ENCODE data around the gene LEMD1. TPM values are rescaled to one million over a fixed set of nuclear protein-coding genes. Genes with fewer than 3 reads are reported as not detected.

The LEMD1 gene
- total RNA-seq, 1 experiment from 2014 or later, result 26.3 TPM

DNA sequence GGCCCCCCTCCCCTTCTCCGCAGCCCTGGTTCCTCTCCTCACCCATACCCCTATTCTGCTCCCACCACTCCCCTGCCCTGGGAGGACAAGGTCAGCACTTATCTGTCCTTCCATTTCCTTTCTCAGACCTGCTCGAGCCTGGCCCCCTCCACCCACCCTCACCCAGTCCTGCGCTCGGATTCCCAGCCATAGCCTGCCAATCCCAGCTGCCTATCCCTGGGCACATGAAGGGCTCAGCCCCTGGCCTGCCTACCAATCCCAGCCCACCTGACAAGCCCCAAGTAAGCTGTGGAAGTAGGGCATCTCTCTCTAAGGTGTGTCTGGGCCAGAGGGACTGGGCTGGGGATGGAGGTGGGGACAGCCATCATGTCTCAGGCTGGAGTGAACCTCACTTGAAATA is 28.6 kb upstream of the LEMD1 start:
- ATAC-seq (peak; percentile 1), DNase-seq (ENCODE audit: low spot score) (peak; percentile 46)
- peaks cover 13% of the 10 kb centered on the region for H3K27me3 Mint-ChIP-seq (ENCODE audit: low read depth)
- peak overlapping the region; percentile 74 for H3K4me3 Mint-ChIP-seq
- no peaks in the 10 kb centered on the region for H3K9me3 Mint-ChIP-seq
- H3K4me1 Mint-ChIP-seq, result peaks cover 92% of the 10 kb centered on the region
- POLR2A ChIA-PET, result interaction anchor here (1.1 to 4.0 kb wide), 2 partner anchors 9 to 14 kb away, joined by 3 to 15 read pairs; no protein-coding TSS in a partner anchor
- CTCF ChIA-PET, result interaction anchor here (0.6 to 12.4 kb wide), 11 partner anchors 9 to 125 kb away, joined by 3 to 205 read pairs (median 7); no protein-coding TSS in a partner anchor
- H3K36me3 Mint-ChIP-seq, result no peaks in the 10 kb centered on the region
- no peak for TF ChIP-seq ZNF219 (CRISPR knock-in tag; IDR thresholded peaks at IDR 0.05; ENCODE audit: borderline replicate concordance)
- TF ChIP-seq, protein P1, sequence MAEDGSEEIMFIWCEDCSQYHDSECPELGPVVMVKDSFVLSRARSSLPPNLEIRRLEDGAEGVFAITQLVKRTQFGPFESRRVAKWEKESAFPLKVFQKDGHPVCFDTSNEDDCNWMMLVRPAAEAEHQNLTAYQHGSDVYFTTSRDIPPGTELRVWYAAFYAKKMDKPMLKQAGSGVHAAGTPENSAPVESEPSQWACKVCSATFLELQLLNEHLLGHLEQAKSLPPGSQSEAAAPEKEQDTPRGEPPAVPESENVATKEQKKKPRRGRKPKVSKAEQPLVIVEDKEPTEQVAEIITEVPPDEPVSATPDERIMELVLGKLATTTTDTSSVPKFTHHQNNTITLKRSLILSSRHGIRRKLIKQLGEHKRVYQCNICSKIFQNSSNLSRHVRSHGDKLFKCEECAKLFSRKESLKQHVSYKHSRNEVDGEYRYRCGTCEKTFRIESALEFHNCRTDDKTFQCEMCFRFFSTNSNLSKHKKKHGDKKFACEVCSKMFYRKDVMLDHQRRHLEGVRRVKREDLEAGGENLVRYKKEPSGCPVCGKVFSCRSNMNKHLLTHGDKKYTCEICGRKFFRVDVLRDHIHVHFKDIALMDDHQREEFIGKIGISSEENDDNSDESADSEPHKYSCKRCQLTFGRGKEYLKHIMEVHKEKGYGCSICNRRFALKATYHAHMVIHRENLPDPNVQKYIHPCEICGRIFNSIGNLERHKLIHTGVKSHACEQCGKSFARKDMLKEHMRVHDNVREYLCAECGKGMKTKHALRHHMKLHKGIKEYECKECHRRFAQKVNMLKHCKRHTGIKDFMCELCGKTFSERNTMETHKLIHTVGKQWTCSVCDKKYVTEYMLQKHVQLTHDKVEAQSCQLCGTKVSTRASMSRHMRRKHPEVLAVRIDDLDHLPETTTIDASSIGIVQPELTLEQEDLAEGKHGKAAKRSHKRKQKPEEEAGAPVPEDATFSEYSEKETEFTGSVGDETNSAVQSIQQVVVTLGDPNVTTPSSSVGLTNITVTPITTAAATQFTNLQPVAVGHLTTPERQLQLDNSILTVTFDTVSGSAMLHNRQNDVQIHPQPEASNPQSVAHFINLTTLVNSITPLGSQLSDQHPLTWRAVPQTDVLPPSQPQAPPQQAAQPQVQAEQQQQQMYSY (CRISPR knock-in tag; IDR thresholded peaks at IDR 0.05), result peak; percentile 72
- H3K27ac Mint-ChIP-seq, result peak overlapping the region; percentile 78

DNA sequence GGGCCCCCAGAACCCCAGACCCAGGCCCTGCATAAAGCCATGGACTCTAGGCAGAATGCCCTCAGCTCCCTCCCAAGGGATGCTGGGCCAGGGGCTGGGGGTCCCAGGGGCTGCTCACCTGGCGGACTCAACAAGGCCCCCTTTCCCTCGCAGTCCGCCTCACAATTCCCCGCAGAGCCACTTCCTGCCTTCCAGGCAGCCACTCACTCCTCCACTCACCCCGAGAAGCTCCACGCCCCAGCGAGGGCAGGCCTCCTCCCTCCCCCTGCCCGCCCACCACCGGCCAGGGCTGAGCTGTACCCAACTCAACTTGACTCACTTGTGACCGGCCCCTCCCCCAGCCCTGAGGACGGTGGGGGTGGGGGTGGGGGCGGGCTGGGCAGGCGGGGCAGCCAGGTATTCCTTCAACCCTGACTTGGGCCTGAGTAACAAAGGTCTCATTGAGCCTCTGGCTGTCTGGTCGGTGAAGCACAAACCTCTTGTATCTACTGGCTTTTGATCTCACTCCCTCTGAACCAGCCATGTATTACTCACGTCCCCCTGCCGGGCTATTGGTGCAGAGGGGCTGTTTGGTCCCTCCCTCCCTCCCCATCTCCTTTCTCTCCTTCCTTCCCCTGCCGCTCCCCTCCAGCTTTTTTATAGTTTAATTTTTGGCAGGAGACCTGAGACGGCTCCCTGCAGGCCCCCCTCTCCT is 28.0 kb upstream of the LEMD1 start:
- peak overlapping the region; percentile 72 for H3K27ac Mint-ChIP-seq
- H3K9me3 Mint-ChIP-seq, result no peaks in the 10 kb centered on the region
- peaks cover 13% of the 10 kb centered on the region for H3K27me3 Mint-ChIP-seq (ENCODE audit: low read depth)
- POLR2A ChIA-PET, result interaction anchor here (1.1 to 4.0 kb wide), 2 partner anchors 9 to 14 kb away, joined by 3 to 15 read pairs; no protein-coding TSS in a partner anchor
- H3K4me3 Mint-ChIP-seq, result peak overlapping the region; percentile 74
- no peak for TF ChIP-seq NR2C2 (CRISPR knock-in tag; IDR thresholded peaks at IDR 0.05)
- ATAC-seq (peak; percentile 13), DNase-seq (ENCODE audit: low spot score) (peak; percentile 74)
- H3K4me1 Mint-ChIP-seq, result peaks cover 93% of the 10 kb centered on the region
- CTCF ChIA-PET, result interaction anchor here (0.6 to 12.4 kb wide), 12 partner anchors 8 to 124 kb away, joined by 3 to 205 read pairs (median 6); no protein-coding TSS in a partner anchor
- H3K36me3 Mint-ChIP-seq, result no peaks in the 10 kb centered on the region

DNA sequence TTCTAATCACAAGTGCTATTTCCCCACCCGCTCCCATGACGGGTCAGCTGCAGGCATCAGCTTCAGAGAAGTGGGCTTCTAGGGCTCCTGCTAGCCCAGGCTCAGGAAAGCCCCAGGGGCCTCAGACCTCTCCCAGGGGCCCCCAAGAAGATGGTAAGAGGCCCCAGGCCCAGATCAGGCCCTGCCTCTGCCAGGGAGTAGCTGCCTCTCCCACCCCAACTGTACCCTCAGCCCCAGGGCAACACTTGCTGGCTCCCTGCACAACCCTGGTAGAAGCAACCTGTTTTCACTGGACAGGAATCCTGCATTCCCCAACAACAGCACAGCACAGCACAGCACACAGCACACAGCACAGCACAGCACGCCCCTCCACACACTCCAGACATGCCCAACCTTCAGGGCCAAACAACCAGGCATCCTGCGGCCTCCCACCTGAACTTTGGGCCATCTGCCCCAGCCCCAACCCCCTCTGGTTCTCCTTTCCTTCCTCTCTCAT is 27.4 kb upstream of the LEMD1 start:
- H3K36me3 Mint-ChIP-seq, result no peaks in the 10 kb centered on the region
- H3K9me3 Mint-ChIP-seq, result no peaks in the 10 kb centered on the region
- CTCF ChIA-PET, result interaction anchor here (0.7 to 12.4 kb wide), 15 partner anchors 8 to 176 kb away, joined by 3 to 205 read pairs (median 6); partner anchors contain the start of gene BLACAT1
- ATAC-seq, result no peak
- peaks cover 13% of the 10 kb centered on the region for H3K27me3 Mint-ChIP-seq (ENCODE audit: low read depth)
- TF ChIP-seq ZNF121 (CRISPR knock-in tag; IDR thresholded peaks at IDR 0.05), result peak; percentile 87; the same call in 1 of the 2 replicates
- TF ChIP-seq, protein P2, sequence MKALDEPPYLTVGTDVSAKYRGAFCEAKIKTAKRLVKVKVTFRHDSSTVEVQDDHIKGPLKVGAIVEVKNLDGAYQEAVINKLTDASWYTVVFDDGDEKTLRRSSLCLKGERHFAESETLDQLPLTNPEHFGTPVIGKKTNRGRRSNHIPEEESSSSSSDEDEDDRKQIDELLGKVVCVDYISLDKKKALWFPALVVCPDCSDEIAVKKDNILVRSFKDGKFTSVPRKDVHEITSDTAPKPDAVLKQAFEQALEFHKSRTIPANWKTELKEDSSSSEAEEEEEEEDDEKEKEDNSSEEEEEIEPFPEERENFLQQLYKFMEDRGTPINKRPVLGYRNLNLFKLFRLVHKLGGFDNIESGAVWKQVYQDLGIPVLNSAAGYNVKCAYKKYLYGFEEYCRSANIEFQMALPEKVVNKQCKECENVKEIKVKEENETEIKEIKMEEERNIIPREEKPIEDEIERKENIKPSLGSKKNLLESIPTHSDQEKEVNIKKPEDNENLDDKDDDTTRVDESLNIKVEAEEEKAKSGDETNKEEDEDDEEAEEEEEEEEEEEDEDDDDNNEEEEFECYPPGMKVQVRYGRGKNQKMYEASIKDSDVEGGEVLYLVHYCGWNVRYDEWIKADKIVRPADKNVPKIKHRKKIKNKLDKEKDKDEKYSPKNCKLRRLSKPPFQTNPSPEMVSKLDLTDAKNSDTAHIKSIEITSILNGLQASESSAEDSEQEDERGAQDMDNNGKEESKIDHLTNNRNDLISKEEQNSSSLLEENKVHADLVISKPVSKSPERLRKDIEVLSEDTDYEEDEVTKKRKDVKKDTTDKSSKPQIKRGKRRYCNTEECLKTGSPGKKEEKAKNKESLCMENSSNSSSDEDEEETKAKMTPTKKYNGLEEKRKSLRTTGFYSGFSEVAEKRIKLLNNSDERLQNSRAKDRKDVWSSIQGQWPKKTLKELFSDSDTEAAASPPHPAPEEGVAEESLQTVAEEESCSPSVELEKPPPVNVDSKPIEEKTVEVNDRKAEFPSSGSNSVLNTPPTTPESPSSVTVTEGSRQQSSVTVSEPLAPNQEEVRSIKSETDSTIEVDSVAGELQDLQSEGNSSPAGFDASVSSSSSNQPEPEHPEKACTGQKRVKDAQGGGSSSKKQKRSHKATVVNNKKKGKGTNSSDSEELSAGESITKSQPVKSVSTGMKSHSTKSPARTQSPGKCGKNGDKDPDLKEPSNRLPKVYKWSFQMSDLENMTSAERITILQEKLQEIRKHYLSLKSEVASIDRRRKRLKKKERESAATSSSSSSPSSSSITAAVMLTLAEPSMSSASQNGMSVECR (CRISPR knock-in tag; IDR thresholded peaks at IDR 0.05; ENCODE audit: borderline replicate concordance), result 0 out of 2 replicates have a peak, but pooled peaks have one; percentile 16
- no peak for TF ChIP-seq ZNF232 (CRISPR knock-in tag; IDR thresholded peaks at IDR 0.05)
- H3K4me3 Mint-ChIP-seq, result peak overlapping the region; percentile 74
- peak overlapping the region; percentile 72 for H3K27ac Mint-ChIP-seq
- DNase-seq (ENCODE audit: low spot score), result no peak
- H3K4me1 Mint-ChIP-seq, result peaks cover 92% of the 10 kb centered on the region
- POLR2A ChIA-PET, result interaction anchor here (1.3 to 4.0 kb wide), 4 partner anchors 7 to 155 kb away, joined by 3 to 16 read pairs (median 11); partner anchors contain the start of gene BLACAT1
